Midbrain (tissue), 1 donor: Measurements from ENCODE around the gene ST3GAL3.

Source experiments
- DNase-seq: peaks from one replicate; lab custom pipeline; 2025; lab: John Stamatoyannopoulos, UW

ST3GAL3 gene

GRCh38 chr1:43942411-43942810 is 235.1 kb downstream of the ST3GAL3 start:
- no peak for DNase-seq

GRCh38 chr1:43944860-43945259 is 237.5 kb downstream of the ST3GAL3 start:
- no peak for DNase-seq

- DNase-seq, result no peak
Measured at GRCh38 chr1:43945674-43946235, 238.4 kb downstream of the ST3GAL3 start.

- DNase-seq, result peak; percentile 98
Measured at GRCh38 chr1:43946236-43947060, 239.1 kb downstream of the ST3GAL3 start, which contains the start of gene IPO13. Gene IPO13, plus strand, starts transcription at chr1:43946950. Its CDS starts 651 bp downstream, at chr1:43947601.

GRCh38 chr1:43947061-43947873 is 239.9 kb downstream of the ST3GAL3 start:
- no peak for DNase-seq

- DNase-seq, result peak; percentile 34
Measured at GRCh38 chr1:43947874-43948437, 240.6 kb downstream of the ST3GAL3 start.

GRCh38 chr1:43949678-43950077 is 242.3 kb downstream of the ST3GAL3 start:
- DNase-seq, result no peak

- no peak for DNase-seq
Measured at GRCh38 chr1:43951021-43951985, 244.0 kb downstream of the ST3GAL3 start.

- DNase-seq, result no peak
Measured at GRCh38 chr1:43952731-43953346, 245.5 kb downstream of the ST3GAL3 start.

- DNase-seq, result no peak
Measured at GRCh38 chr1:43953361-43953760, 246.0 kb downstream of the ST3GAL3 start.

GRCh38 chr1:43954036-43954435 is 246.7 kb downstream of the ST3GAL3 start:
- peak; percentile 88 for DNase-seq

GRCh38 chr1:43956234-43956633 is 248.9 kb downstream of the ST3GAL3 start:
- DNase-seq, result no peak

GRCh38 chr1:43957407-43958040 is 250.2 kb downstream of the ST3GAL3 start:
- DNase-seq, result peak; percentile 14

GRCh38 chr1:43958351-43959255 is 251.3 kb downstream of the ST3GAL3 start:
- DNase-seq, result no peak

GRCh38 chr1:43960798-43961197 is 253.5 kb downstream of the ST3GAL3 start:
- DNase-seq, result no peak

- DNase-seq, result no peak
Measured at GRCh38 chr1:43961692-43962091, 254.4 kb downstream of the ST3GAL3 start.

GRCh38 chr1:43962324-43962723 is 255.0 kb downstream of the ST3GAL3 start:
- DNase-seq, result peak; percentile 68

- no peak for DNase-seq
Measured at GRCh38 chr1:43963006-43963405, 255.7 kb downstream of the ST3GAL3 start.

GRCh38 chr1:43963890-43964289 is 256.6 kb downstream of the ST3GAL3 start:
- no peak for DNase-seq
